T-helper 2 cell treated with Interferon-gamma antibody and Interleukin-4, amounts not matched to agents 100 ng/mL and 5 ng/mL, for 36 hours (primary cell): Measurements from ENCODE around the gene RAD50. TPM values are rescaled to one million over a fixed set of nuclear protein-coding genes. Genes with fewer than 3 reads are reported as not detected.
"Not testable (repeated sequence)": the region's sequence is repeated elsewhere in the genome, so short reads cannot be mapped to it uniquely, and the experiment has no call there.

ENCODE experiments used
- intact Hi-C: fragments of 100-400 bp; cut with micrococcal nuclease; formaldehyde crosslinking; loops from one replicate; pipeline ENCODE4 v1.15.1; 2023
- total RNA-seq: library from RNA; stranded (reverse); gene quantifications from 2 replicates; pipeline ENCODE4 v1.2.3, GENCODE V29; 2022

The RAD50 gene
- 32.3 and 32.9 TPM in 2 replicates for total RNA-seq

GRCh38 chr5:132556763-132557477, at the start of gene RAD50:
Gene RAD50 (plus strand): TSS chr5:132556977. CDS start chr5:132557325, 348 bp downstream.
- intact Hi-C loops = loop anchor here (1.0 to 5.0 kb wide), 5 partner anchors 60 to 405 kb away; partner anchors contain the start of genes AFF4 and KIF3A

GRCh38 chr5:132510076-132510475, 46.7 kb upstream of the RAD50 start:
- intact Hi-C loops = no loop called here

- intact Hi-C loops = not testable (repeated sequence)
Observed at GRCh38 chr5:132513618-132514336, 43.0 kb upstream of the RAD50 start.

- intact Hi-C loops = loop anchor here (10.0 kb wide), 1 partner anchor 63 kb away; no protein-coding TSS in a partner anchor
Observed at GRCh38 chr5:132522067-132522466, 34.7 kb upstream of the RAD50 start.

GRCh38 chr5:132524877-132525276, 31.9 kb upstream of the RAD50 start:
- intact Hi-C loops = loop anchor here (5.0 to 10.0 kb wide), 4 partner anchors 37 to 212 kb away; partner anchors contain the start of gene KIF3A

GRCh38 chr5:132525299-132525724, 31.5 kb upstream of the RAD50 start:
- intact Hi-C loops = loop anchor here (5.0 to 10.0 kb wide), 4 partner anchors 37 to 212 kb away; partner anchors contain the start of gene KIF3A

- intact Hi-C loops = loop anchor here (1.0 to 10.0 kb wide), 6 partner anchors 36 to 294 kb away; partner anchors contain the start of gene KIF3A
Observed at GRCh38 chr5:132526290-132526973, 30.3 kb upstream of the RAD50 start.

GRCh38 chr5:132526974-132527564, 29.7 kb upstream of the RAD50 start:
- intact Hi-C loops = loop anchor here (1.0 to 10.0 kb wide), 6 partner anchors 35 to 293 kb away; partner anchors contain the start of gene KIF3A

- intact Hi-C loops = loop anchor here (5.0 to 10.0 kb wide), 4 partner anchors 34 to 209 kb away; partner anchors contain the start of gene KIF3A
Observed at GRCh38 chr5:132528021-132528420, 28.8 kb upstream of the RAD50 start.

GRCh38 chr5:132528866-132529634, 27.7 kb upstream of the RAD50 start:
- intact Hi-C loops = loop anchor here (5.0 to 10.0 kb wide), 4 partner anchors 33 to 208 kb away; partner anchors contain the start of gene KIF3A

GRCh38 chr5:132530946-132531345, 25.8 kb upstream of the RAD50 start:
- intact Hi-C loops = no loop called here

GRCh38 chr5:132539716-132540115, 17.1 kb upstream of the RAD50 start:
- intact Hi-C loops = no loop called here

- intact Hi-C loops = no loop called here
Observed at GRCh38 chr5:132540149-132540548, 16.6 kb upstream of the RAD50 start.

GRCh38 chr5:132540764-132541163, 16.0 kb upstream of the RAD50 start:
- intact Hi-C loops = no loop called here

GRCh38 chr5:132543472-132544201, 13.1 kb upstream of the RAD50 start, which contains the start of gene IL5:
Gene IL5 (minus strand): TSS chr5:132543522. CDS start chr5:132543478, 44 bp downstream.
- intact Hi-C loops = no loop called here

- intact Hi-C loops = no loop called here
Observed at GRCh38 chr5:132546108-132546507, 10.7 kb upstream of the RAD50 start.

GRCh38 chr5:132547269-132547668, 9.5 kb upstream of the RAD50 start:
- intact Hi-C loops = no loop called here

GRCh38 chr5:132548834-132549233, 7.9 kb upstream of the RAD50 start:
- intact Hi-C loops = not testable (repeated sequence)

GRCh38 chr5:132549576-132549975, 7.2 kb upstream of the RAD50 start:
- intact Hi-C loops = no loop called here
